Heart right ventricle (tissue), 16 donors: ENCODE measurements around the gene PLXDC2. TPM values are rescaled to one million over a fixed set of nuclear protein-coding genes. Genes with fewer than 3 reads are reported as not detected.

Source experiments
- ATAC-seq, 8 donors: fragments of 200-7000 bp; cut with Tn5 transposase; one replicate each; pipeline ENCODE4 v1.9.1; 2020; ENCODE audit warnings: mild to moderate bottlenecking in 8 of 8, moderate library complexity in 8 of 8, moderate number of reproducible peaks in 1 of 8
- DNase-seq, 2 donors: peaks; one replicate each; pipeline ENCODE4 v3.0.0-alpha.2; 2020
- H3K27ac ChIP-seq, 10 donors: fragments of 200-600 bp; sonication (generic) in 2 of 10; one replicate each; pipeline versions ENCODE4 v1.5.0 to v1.8.0; 2020 to 2022; ENCODE audit warnings: mild to moderate bottlenecking in 3 of 10
- H3K27me3 ChIP-seq, 7 donors: fragments of 200-600 bp; one replicate each; pipeline ENCODE4 v1.8.0; 2021 to 2022; ENCODE audit warnings: mild to moderate bottlenecking in 2 of 7
- H3K36me3 ChIP-seq, 9 donors: fragments of 200-600 bp; sonication (generic) in 1 of 9; one replicate each; pipeline versions ENCODE4 v1.5.0 to v1.8.0; 2020 to 2022; ENCODE audit warnings: mild to moderate bottlenecking in 2 of 9
- H3K4me1 ChIP-seq, 9 donors: fragments of 200-600 bp; sonication (generic) in 1 of 9; one replicate each; pipeline versions ENCODE4 v1.5.0 to v1.8.0; 2020 to 2022; ENCODE audit warnings: mild to moderate bottlenecking in 4 of 9
- H3K4me3 ChIP-seq, 10 donors: fragments of 200-600 bp; sonication (generic) in 2 of 10; one replicate each; pipeline versions ENCODE4 v1.5.0 to v1.8.0; 2020 to 2022; ENCODE audit warnings: mild to moderate bottlenecking in 7 of 10, moderate library complexity in 2 of 10
- H3K9me3 ChIP-seq, 11 donors: fragments of 200-600 bp in 10 of 11; sonication (generic) in 2 of 11; one replicate each; pipeline versions ENCODE4 v1.5.0 to v1.8.0; 2013 to 2022; ENCODE audit warnings: mild to moderate bottlenecking in 2 of 11, control low read depth in 1 of 11, moderate library complexity in 1 of 11
- CTCF ChIP-seq, 9 donors: fragments of 200-600 bp; sonication (generic) in 2 of 9; IDR thresholded peaks; one replicate each; pipeline versions ENCODE4 v1.5.0 to v1.8.0; 2021 to 2022; ENCODE audit warnings: antibody characterized with exemption in 9 of 9, mild to moderate bottlenecking in 5 of 9, moderate library complexity in 1 of 9
- WGBS, 2 donors: extraction: QIAGEN DNeasy Blood & Tissue Kit; methylation state at CpG; one replicate each; pipeline ENCODE4 v1.1.7; 2013; ENCODE audit warnings: inconsistent platforms in 1 of 2; 5-methylcytosine and 5-hydroxymethylcytosine counted together
- intact Hi-C, 10 donors: fragments of 100-400 bp; cut with DNase I; formaldehyde crosslinking; loops; one replicate each; pipeline versions ENCODE4 v1.11.1 to v1.14.2; 2022
- polyA plus RNA-seq, 2 donors: library from polyadenylated mRNA; stranded (reverse); fragments of 200-250 nt; gene quantifications; one replicate each; pipeline ENCODE4 v1.2.3, GENCODE V29; 2013
- total RNA-seq, 10 donors: library from RNA; stranded (reverse); fragmentation: NEBNext Ultra II Directional in 3 of 10; extraction: Animal tissue kit (Norgen Biotek cat#: 25700) in 3 of 10; gene quantifications; one replicate each; pipeline versions ENCODE4 v1.2.1 to v1.2.4, GENCODE V29; 2021 to 2023
- donor health status: Arrhythmogenic right ventricular cardiomyopathy.
- donor health status: ischemic (EF 13 %, LVEDD 7.1; RV severe dilation, severe dysfunction).
- donor health status: healthy with polysubstance abuse.
- donor health status: DM: no; HTN: yes; CAD: no.
- donor health status: DM: no; HTN: no; CAD: no.
- donor health status: ischemic (EF 25% LVEDD 6.9; RV normal size, moderate dysfunction).
- donor health status: ischemic (EF 25% LVEDD 5.7; RV mildly dilated, moderate dysfunction).
- donor health status: healthy.
- donor health status: DM: yes; HTN: yes; CAD: no.
- donor health status: Ischemic cardiomyopathy.
- donor health status: ischemic (EF 35%, LVEDD 5.7; RV mildly dilated, moderate dysfunction).
- donor health status: nonischemic (EF 11% LVEDD 7.7; RV severe dilation, severe dysfunction).
- donor health status: DM: yes; HTN: yes; CAD: no.
- donor health status: PGD.
- donor health status: ischemic (EF 29% LVEDD 5.4; RV normal size, mild dysfunction).
- donor health status: nonischemic (EF 23%, LVEDD 6.1; RV moderate dilation, normal function).

The PLXDC2 gene
- total and polyA plus RNA-seq, 12 donors: 4.6 to 26.8 (median 16.9) TPM

- Histone ChIP-seq H3K4me1 (no peaks in the 10 kb centered on the region), H3K4me3 (no peak overlapping the region), H3K27ac (no peak overlapping the region), H3K9me3 (no peaks in the 10 kb centered on the region), H3K27me3 (no peaks in the 10 kb centered on the region), H3K36me3 (peaks cover 0 to 12% (median 0%) of the 10 kb centered on the region in 9 donors)
- intact Hi-C loops: no loop called here
- no peak for DNase-seq
- no peak for TF ChIP-seq CTCF (IDR thresholded peaks at IDR 0.05)
- WGBS, 2 donors: 75 to 76% methylated on average over 3 of the region's 3 CpGs
- ATAC-seq: no peak
These were observed 458.3 kb downstream of the PLXDC2 start for GRCh38 chr10:20274571-20274970.

- Histone ChIP-seq H3K36me3 (peaks cover 0 to 30% (median 5%) of the 10 kb centered on the region in 9 donors), H3K4me1 (no peaks in the 10 kb centered on the region), H3K27ac (no peak overlapping the region), H3K4me3 (no peak overlapping the region), H3K27me3 (no peaks in the 10 kb centered on the region), H3K9me3 (no peaks in the 10 kb centered on the region)
- TF ChIP-seq CTCF (IDR thresholded peaks at IDR 0.05): no peak
- WGBS, 2 donors: 89 to 95% methylated on average over 6 of the region's 6 CpGs
- ATAC-seq (no peak), DNase-seq (no peak)
- intact Hi-C loops: no loop called here
These were observed 460.1 kb downstream of the PLXDC2 start for GRCh38 chr10:20276127-20276979.

GRCh38 chr10:20277820-20278219 is 461.6 kb downstream of the PLXDC2 start:
- TF ChIP-seq CTCF (IDR thresholded peaks at IDR 0.05): no peak
- Histone ChIP-seq H3K9me3 (no peaks in the 10 kb centered on the region), H3K27me3 (no peaks in the 10 kb centered on the region), H3K4me1 (no peaks in the 10 kb centered on the region), H3K4me3 (no peak overlapping the region), H3K36me3 (peaks cover 0 to 40% (median 7%) of the 10 kb centered on the region in 9 donors), H3K27ac (no peak overlapping the region)
- ATAC-seq: no peak
- 54 to 65% methylated on average over 3 of the region's 3 CpGs for WGBS, 2 donors
- intact Hi-C loops: no loop called here
- DNase-seq: no peak

GRCh38 chr10:20281579-20281978 is 465.3 kb downstream of the PLXDC2 start:
- Histone ChIP-seq H3K4me1 (no peaks in the 10 kb centered on the region), H3K9me3 (no peaks in the 10 kb centered on the region), H3K27me3 (no peaks in the 10 kb centered on the region), H3K36me3 (peaks cover 0 to 31% (median 7%) of the 10 kb centered on the region in 9 donors), H3K27ac (no peak overlapping the region), H3K4me3 (no peak overlapping the region)
- WGBS, 2 donors: 81 to 100% methylated on average over 1 of the region's 1 CpG
- DNase-seq (no peak), ATAC-seq (no peak)
- TF ChIP-seq CTCF (IDR thresholded peaks at IDR 0.05): no peak
- intact Hi-C loops: no loop called here
